IPS-NIHi11 (cell line): ENCODE data around the gene CISD3.

Experiments used
- DNase-seq: peaks from one replicate; pipeline ENCODE4 v3.0.0; 2012; ENCODE audit warnings: mixed read lengths, low spot score

The CISD3 gene

DNA sequence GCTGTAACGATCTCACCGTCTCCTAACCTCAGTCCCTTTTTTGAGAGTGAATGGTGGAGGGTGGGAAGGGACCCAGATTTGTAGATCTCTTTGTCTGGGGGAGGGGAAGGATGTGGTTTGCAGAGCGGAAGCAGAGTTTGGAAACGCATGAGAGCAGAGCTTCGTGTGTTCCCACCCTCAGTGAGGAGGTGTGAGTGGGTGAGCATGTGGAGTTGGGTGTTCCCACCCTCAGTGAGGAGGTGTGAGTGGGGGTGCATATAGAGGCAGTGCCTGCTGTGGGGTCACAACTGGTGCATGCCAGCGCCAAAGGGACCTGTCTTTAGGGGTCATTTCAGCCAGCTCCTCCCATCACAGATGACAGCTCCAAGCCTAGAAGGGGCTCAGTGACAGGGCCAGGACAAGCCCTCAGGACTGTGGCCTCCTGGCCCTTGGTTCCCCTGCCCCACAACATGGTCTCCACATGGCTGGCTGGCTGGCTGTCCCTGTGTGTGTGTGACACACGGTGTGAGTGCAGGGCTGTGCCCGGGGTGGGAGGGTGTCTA, 1.8 kb upstream of the CISD3 start:
- no peak for DNase-seq

DNA sequence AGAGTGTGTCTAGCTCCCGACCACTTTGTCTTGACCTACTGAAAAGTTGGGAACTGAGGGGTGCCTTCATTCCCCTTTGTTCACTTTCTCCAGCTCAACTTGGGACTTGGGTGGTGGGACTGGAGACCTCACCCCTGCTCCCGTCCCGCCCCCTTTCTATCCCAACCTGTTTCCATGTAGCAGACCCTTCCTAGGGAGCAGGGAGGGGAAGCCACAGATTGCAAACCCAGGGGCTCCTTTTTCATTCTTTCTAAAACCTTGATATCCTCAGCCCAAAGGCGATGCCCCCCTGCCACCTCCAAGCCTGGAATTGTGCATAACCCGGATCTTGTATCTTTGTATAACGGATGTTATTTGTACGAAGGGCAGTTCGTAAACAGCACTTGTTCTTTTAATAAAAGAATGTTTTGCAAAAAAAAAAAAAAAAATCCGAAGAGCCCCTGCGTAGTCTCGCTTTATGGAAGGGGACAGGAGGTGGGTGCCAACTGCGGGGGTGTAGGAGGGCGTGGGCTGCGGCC, 714 bp upstream of the CISD3 start:
- DNase-seq, result no peak

DNA sequence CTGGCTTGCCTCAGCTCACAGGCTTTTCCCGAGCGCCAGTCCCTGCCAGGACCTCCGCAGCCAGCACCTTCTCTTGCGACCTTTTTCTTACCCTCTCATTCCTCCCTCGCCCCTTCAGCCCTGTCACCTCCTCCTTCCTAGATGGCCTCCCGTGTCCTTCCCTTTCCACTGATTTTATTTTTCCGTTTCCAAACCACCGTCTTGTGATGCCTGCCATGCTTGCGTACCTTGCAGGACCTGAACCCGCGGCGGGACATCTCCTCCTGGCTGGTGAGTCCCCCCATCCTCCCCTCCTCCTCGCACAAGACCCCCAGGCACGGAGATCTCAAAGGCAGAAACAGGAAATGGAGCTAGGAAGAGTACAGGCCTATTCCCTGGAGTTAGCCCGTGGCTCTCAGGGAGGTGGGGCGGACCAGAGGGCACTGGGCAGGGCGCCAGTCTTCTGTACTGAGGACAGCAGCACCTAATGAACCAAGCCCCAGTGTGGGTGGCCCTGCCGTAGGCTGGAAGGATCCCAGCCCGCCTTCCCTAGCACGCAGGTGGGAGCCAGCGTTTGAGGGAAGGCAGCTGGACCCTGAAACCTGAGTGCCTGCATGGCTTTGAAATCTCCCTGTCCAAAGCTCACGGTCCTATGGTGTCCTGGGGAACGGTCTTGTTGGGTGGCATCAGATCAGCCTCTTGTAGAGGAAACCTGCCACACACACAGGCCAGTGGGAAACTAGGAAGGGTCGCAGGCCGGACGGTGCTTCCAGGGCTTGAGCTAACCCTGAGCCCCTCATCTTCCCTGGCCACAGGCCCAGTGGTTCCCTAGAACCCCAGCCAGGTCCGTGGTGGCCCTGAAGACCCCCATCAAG, 612 bp downstream of the CISD3 start:
- DNase-seq, result peak; percentile 56

DNA sequence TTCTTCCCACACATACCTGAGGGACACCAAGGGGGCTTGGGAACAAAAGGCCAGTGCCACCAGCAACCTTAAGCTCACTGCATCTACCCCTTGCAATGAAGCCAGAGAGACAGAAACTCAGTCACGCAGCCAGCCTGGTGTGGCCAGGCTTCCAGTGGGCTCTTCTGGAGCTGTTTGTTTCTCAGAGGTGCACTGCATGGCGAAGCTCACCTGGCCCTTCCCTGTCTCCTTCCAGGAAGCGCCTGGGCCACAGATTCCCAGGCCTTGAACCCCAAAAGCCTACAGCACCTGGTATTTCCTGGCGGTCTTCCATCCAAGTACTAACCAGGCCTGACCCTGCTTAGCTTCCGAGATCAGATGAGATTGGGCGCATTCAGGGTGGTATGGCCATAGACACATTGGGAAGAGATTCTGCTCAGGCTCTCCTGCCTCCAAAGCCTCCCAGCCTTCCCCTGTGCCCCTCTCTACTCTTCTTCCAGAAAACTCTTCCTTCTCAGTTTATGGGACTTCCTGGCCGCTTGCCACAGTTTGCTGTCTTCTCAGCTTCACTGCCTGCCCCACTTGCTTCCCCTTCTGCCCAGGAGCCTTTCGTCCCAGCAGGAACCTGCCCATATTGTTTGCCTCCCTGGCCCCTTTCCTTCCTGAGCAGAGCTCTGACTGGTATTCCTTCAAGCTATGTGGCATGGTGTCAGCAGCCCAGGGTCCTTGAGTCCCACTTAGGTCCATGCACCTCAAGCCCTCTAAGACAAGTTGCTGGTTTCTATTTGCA, 1.6 kb downstream of the CISD3 start:
- no peak for DNase-seq

GRCh38 chr17:38732376-38733281, 2.5 kb downstream of the CISD3 start:
- no peak for DNase-seq

DNA sequence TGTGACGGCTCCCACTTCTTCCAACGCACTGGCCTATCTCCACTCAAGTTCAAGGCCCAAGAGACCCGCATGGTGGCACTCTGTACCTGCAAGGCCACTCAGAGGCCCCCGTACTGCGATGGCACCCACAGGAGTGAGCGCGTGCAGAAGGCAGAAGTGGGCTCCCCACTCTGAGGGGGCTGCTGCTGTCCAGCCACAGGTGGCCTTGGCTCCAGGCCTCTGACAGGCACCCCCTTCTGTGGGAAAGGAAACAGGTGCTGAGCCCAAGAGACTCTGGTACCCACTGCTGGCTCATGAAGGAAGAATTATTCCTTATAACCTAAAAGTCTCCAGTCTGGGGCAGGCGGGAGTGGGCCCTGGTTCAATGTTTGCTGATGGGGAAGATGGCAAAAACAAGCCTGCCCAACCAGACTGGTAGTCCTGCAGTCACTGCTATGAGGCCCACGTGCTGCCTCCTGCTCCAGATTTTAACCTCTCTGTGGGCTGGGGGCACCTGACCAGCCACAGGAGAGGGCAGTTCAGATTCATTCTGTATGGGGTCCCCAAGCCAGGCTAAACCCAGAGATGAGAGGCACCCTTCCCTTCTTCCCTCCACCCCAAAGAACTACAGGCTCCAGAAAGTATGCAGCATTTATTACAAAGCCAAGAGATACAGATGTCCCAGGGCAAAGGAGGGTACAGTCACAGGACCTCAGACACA, 3.3 kb downstream of the CISD3 start:
- no peak for DNase-seq

GRCh38 chr17:38733982-38734973, 4.1 kb downstream of the CISD3 start:
- peak; percentile 46 for DNase-seq

GRCh38 chr17:38735161-38735997, 5.2 kb downstream of the CISD3 start:
- DNase-seq, result peak; percentile 94

DNA sequence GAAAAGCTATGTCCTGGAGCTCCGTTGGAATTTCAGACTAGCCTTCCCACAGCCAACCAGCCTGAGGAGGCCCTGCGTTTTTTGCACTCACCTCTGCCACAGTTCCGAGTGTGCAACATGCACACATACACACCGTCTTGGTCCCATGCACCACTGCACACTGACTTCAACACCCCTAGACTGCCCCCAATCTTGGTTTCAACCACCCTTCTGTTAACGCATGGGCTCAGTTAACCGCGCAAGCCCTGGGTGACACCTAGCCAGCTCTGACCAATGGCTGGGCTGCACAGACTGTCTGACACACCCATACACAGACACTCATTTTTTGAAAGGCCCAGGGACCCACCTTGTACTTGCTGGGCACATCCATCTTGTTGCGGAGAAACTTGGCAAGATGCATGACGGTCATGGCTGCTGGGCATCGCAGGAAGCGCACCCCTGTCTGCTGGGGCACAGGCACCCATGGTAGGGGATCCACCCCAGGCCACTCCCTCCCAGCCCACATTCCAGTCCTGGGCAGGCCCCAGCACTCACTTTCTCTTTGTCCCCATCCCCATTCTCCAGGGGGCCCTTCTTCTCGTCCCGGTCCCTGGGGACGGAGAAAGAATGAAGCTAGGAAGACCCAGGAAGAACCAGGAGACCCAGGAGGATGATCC, 8.0 kb downstream of the CISD3 start:
- no peak for DNase-seq

GRCh38 chr17:38738686-38739085, 8.5 kb downstream of the CISD3 start:
- DNase-seq, result no peak

GRCh38 chr17:38739305-38739704, 9.2 kb downstream of the CISD3 start:
- no peak for DNase-seq

GRCh38 chr17:38740044-38740443, 9.9 kb downstream of the CISD3 start:
- DNase-seq, result no peak

DNA sequence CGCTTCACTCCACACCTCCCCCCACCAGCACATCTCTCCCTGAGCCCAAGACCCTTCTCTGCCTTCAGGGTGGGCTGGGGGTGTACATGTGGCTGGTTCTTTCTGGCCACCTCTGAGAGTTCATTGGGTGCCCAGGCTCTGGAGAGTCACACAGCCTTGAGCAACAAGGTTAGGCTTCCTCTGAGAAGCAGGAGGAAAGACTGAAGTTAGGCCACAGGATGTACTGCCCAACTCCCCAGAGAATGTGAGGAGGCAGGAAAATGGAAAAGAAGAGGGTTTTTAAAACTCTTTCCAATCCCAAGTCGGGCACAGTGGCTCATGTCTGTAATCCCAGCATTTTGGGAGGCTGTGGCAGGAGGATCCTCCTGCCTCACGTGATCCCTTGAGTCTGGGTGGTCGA, 10.7 kb downstream of the CISD3 start:
- DNase-seq, result no peak

DNA sequence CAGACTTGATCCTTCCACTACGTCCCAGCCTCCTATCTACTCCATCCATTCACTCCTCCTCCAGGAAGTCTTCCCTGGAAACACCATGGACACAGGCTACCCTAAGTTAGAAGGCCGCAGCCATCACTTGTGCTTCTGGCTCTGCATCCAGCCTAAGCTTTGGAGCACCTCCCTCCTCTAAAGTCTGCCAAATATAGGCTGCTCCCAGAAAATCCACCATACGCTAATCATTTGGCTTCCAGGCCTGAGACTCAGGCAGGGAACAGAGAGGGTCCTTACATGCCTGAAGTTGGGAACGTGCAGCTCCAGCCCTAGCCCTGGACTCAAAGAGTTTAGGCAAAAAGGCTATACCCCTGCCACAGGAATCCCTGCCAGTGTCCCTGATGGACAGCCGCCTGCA, 11.3 kb downstream of the CISD3 start:
- no peak for DNase-seq

- DNase-seq, result no peak
Observed at GRCh38 chr17:38741921-38742410, 11.8 kb downstream of the CISD3 start.

DNA sequence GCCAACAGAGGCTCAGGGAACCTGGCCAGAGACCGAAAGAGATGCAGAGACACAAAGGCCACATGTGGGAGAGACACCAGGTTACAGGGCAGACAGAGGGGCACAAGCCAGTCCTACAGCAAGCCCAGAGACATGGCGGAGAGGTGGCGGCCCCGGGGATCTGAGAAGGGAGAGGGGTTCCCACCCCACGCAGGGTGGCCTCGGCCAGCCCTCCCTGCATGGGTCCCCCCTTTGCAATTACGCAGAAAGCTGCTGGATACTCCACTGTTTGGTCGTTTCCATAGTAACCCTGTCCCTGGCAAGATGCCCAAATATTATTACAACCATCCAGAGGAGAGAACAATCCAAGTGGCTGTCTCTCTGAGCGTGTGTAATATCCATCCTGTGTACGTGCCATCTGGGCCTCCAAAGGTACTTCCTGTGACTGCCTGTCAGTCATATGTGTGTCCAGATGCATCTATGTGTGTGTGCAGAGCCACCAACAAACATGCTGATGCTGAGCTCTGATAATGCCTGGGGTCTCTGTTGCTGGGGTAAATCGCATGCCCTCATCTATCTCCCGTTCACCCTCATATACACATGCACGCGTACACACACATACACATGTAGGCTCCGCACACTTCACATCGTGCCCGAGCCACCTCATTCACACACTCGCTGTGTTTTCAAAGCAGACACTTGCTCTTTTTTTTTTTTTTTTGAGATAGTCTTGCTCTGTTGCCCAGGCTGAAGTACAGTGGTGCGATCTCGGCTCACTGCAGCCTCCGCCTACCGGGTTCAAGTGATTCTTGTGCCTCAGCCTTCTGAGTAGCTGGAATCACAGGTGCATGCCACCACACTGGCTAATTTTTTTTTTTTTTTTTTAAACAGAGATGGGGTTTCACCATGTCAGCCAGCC, 12.5 kb downstream of the CISD3 start:
- no peak for DNase-seq

- peak; percentile 63 for DNase-seq
Observed at GRCh38 chr17:38743556-38744171, 13.5 kb downstream of the CISD3 start.
